Measurements from ENCODE around the gene POR.

GRCh38 chr7:75953431-75953830 lies 38.5 kb downstream of the POR start:
- TF ChIP-seq, protein P1, sequence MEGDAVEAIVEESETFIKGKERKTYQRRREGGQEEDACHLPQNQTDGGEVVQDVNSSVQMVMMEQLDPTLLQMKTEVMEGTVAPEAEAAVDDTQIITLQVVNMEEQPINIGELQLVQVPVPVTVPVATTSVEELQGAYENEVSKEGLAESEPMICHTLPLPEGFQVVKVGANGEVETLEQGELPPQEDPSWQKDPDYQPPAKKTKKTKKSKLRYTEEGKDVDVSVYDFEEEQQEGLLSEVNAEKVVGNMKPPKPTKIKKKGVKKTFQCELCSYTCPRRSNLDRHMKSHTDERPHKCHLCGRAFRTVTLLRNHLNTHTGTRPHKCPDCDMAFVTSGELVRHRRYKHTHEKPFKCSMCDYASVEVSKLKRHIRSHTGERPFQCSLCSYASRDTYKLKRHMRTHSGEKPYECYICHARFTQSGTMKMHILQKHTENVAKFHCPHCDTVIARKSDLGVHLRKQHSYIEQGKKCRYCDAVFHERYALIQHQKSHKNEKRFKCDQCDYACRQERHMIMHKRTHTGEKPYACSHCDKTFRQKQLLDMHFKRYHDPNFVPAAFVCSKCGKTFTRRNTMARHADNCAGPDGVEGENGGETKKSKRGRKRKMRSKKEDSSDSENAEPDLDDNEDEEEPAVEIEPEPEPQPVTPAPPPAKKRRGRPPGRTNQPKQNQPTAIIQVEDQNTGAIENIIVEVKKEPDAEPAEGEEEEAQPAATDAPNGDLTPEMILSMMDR (IDR thresholded peaks at IDR 0.05): no peak
- TF ChIP-seq EP300 (IDR thresholded peaks at IDR 0.05): no peak
- TF ChIP-seq POLR2A (IDR thresholded peaks at IDR 0.05): no peak

Measured in sigmoid colon (tissue), 4 donors.